Measurements from ENCODE around the gene RPL3. TPM values are rescaled to one million over a fixed set of nuclear protein-coding genes. Genes with fewer than 3 reads are reported as not detected.
A peak's percentile ranks its signal among the peaks of the same experiment; 100 is the strongest.
"Not testable (repeated sequence)": the region's sequence is repeated elsewhere in the genome, so short reads cannot be mapped to it uniquely, and the experiment has no call there.

Gene RPL3
- polyA plus RNA-seq, 5 donors: 3,307 to 4,039 (median 3,557) TPM

GRCh38 chr22:39356464-39356863 is 37.0 kb upstream of the RPL3 start:
- DNase-seq: no peak

DNA sequence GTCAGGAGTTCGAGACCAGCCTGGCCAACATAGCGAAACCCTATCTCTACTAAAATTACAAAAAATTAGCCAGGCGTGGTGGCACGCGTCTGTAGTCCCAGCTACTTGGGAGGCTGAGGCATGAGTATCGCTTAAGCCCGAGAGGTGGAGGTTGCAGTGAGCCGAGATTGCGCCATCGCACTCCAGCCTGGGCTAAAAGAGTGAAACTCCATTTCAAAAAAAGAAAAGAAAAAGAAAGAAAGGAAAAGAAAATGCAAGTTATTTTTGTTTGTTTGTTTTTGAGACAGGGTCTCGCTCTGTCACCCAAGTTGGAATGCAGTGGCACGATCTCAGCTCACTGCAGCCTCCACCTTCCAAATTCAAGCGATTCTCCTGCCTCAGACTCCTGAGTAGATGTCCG is 36.4 kb upstream of the RPL3 start:
- DNase-seq: not testable (repeated sequence)

DNA sequence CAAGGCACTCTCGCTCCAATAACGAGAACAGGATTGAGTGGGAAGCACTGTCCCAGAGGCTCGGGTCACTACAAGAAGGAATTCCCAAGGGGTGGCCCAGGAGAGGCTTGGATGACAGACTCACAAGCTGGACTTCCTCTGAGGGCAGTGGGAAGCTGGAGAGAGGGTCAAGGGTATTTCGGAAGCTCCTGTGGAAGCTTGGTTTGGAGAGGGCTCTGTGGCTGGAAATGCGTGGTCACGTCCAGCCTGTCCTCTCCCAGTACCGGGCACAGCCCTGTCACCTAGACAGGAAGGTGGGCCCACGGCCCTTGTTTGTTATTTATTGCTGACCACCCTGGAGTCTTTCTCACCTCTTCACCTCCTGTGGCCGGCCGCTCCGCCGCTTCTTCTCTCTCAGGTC is 35.7 kb upstream of the RPL3 start:
- no peak for DNase-seq

GRCh38 chr22:39353346-39353745 is 33.9 kb upstream of the RPL3 start:
- DNase-seq: no peak

GRCh38 chr22:39352306-39352891 is 33.0 kb upstream of the RPL3 start:
- no peak for DNase-seq

GRCh38 chr22:39351689-39352214 is 32.3 kb upstream of the RPL3 start:
- DNase-seq: no peak

DNA sequence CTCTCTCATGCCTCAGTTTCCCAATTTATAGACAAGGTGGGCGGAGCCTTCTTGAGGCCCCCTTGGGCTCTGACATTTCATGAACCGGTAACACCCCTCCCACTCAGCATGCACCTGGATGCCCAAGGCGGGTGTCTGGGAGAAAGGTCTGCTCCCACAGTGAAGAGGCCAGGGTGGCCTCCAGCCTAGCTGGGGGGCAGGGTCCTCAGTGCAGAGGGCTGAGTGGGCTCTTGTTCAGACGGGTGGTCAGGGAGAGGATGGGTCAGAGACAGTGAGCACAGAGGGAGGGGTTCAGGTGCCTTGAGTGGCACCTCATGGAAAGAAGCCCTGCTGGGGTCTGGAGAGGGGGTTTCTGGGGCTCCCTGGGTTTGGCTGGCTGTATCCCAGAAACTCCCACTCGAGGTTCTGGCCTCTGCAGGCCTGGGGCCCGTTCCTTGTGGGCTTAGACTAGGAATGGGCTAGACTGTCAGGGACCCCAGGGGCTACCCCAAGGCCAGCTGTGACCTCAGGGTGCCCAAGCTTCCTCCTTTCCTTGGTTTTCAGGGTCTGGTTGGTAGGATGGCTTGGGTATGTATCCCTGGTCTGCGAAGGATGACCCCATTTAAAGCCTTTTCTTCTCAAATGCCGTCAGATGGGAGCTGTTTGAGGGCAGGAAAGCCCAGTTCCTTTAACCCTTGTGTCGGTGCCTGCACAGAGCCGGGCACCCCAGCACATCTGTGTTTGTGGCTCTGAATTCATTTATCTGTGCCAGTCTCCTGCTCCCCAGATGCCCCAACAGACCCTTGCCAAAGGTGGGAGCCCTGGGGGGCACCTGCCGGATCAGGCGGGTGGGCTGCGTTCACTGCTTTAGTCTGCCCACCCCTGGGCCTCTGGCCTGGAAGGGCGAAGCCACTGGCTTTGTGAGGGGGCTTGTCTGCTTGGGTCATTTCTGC is 31.6 kb upstream of the RPL3 start:
- DNase-seq: no peak

GRCh38 chr22:39349967-39350726 is 30.7 kb upstream of the RPL3 start, which contains the start of gene SYNGR1:
SYNGR1 (plus strand) TSS chr22:39349991; CDS start chr22:39350011, 20 bp downstream.
- no peak for DNase-seq

- DNase-seq: peak in 1 of 2 donors; percentile 38
These were observed 30.1 kb upstream of the RPL3 start for GRCh38 chr22:39349506-39349966.

- no peak for DNase-seq
These were observed 29.6 kb upstream of the RPL3 start for GRCh38 chr22:39348909-39349505.

DNA sequence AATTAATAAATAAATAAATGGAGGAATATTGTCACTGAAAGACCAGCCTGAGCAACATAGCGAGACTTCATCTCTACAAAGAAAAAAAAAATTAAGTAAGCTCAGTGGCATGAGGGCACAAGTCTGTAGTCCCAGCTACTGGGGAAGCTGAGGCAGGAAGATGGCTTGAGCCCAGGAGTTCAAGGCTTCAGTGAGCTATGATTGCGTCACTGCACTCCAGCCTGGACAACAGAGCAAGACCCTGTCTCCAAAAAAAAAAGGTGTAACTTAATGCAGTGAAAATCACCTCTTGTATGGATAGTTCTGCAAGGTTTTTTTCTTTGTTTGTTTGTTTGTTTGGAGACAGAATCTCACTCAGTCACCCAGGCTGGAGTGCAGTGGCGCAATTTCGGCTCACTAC is 25.8 kb upstream of the RPL3 start:
- DNase-seq: no peak

GRCh38 chr22:39344046-39344390 is 24.6 kb upstream of the RPL3 start:
- DNase-seq: no peak

GRCh38 chr22:39343259-39344045 is 24.0 kb upstream of the RPL3 start:
- peak in 1 of 2 donors; percentile 53 for DNase-seq

GRCh38 chr22:39341179-39341578 is 21.8 kb upstream of the RPL3 start:
- no peak for DNase-seq

DNA sequence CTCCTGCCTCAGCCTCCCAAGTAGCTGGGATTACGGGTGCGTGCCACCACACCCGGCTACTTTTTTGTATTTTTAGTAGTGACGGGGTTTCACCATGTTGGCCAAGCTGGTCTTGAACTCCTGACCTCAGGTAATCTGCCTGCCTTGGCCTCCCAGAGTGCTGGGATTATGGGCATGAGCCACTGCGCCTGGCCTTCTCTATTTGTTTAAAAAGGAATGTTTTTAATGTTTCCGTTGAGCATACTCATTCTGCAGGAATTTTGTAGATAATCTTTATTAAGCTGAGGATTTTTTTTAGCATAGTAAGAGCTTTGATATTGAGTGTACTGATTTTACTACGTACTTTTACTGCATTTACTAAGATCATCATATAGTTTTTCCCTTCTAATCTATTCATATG is 20.4 kb upstream of the RPL3 start:
- not testable (repeated sequence) for DNase-seq

- no peak for DNase-seq
These were observed 17.0 kb upstream of the RPL3 start for GRCh38 chr22:39336411-39336810.

DNA sequence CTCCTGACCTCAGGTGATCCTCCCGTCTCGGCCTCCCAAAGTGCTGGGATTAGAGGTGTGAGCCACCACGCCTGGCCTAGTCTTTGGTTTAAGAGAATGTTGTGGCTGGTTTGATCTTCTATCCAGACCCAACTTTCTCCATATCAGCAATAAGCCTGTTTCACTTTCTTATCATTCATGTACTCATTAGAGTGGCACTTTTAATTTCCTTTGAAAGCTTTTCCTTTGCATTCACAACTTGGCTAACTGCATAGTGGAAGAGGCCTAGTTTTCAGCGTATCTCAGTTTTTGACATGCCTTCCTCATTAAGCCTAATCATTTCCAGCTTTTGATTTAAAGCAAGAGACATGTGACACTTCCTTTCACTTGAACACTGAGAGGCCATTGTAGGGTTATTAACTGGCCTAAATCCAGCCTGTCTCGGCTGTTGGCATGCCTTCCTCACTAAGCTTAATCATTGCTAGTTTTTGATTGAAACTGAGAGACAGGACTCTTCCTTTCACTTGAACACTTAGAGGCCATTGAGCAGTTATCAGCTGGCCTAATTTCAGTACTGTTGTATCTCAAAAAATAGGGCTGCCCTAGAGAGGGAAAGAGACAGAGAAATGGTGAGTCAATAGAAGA is 13.1 kb upstream of the RPL3 start:
- DNase-seq: peak in 1 of 2 donors; percentile 56

GRCh38 chr22:39330553-39330952 is 11.1 kb upstream of the RPL3 start:
- not testable (repeated sequence) for DNase-seq

GRCh38 chr22:39327995-39328754 is 8.8 kb upstream of the RPL3 start:
- DNase-seq: no peak
